Stimulated activated CD4-positive, alpha-beta T cell treated with anti-CD3 and anti-CD28 coated beads, Interleukin-15, amount 100 ng/mL, for 1 hour (primary cell): ENCODE results near the gene WDR70.

Experiments used
- DNase-seq, 2 donors: peaks; one replicate each; pipeline ENCODE4 v3.0.0-alpha.2; 2020; ENCODE audit warnings: low read depth in 1 of 2, low spot score in 1 of 2

The WDR70 gene

DNA sequence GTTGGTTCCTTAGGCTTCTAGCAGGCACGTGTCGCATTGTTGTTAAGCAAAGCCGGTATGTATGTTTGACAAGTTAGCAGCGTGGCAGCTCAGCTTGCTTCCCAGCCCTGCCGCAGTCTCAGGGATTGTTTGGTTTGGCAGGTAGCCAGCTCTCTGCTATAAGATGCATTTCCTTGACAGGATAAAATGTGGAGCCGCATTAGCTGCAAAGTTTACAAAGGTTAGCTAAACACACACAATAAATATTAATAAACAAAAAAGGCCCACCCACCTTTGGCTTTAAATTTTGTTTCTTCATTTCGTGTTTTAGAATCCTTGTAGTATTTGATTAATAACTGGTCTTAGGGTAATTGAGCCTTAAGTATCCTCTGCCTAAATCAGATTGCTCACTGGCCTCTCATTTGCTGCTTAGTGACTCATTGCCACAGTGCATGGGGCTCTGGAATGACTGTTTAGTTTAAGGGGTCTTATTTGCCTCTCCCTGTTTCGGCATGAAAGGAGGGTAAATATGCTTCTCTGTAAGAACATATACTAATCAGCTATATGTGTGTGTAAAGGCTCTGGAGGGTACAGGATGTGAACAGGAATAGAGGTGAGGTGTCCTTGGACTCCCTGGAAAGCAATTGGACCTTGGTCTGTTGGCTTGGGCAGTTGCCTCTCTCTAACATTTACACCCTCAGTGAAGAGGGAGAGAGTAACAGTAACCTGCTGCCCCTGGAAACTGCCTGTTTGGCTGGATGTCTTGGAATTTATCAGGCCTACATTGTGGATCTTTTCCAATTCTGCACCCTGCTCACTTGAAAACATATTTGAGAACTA, 338.7 kb downstream of the WDR70 start:
- DNase-seq: no peak

GRCh38 chr5:37720550-37720952, 341.4 kb downstream of the WDR70 start:
- no peak for DNase-seq

- DNase-seq: no peak
Measured at GRCh38 chr5:37721447-37721871, 342.3 kb downstream of the WDR70 start.

- no peak for DNase-seq
Measured at GRCh38 chr5:37722236-37723161, 343.4 kb downstream of the WDR70 start.

DNA sequence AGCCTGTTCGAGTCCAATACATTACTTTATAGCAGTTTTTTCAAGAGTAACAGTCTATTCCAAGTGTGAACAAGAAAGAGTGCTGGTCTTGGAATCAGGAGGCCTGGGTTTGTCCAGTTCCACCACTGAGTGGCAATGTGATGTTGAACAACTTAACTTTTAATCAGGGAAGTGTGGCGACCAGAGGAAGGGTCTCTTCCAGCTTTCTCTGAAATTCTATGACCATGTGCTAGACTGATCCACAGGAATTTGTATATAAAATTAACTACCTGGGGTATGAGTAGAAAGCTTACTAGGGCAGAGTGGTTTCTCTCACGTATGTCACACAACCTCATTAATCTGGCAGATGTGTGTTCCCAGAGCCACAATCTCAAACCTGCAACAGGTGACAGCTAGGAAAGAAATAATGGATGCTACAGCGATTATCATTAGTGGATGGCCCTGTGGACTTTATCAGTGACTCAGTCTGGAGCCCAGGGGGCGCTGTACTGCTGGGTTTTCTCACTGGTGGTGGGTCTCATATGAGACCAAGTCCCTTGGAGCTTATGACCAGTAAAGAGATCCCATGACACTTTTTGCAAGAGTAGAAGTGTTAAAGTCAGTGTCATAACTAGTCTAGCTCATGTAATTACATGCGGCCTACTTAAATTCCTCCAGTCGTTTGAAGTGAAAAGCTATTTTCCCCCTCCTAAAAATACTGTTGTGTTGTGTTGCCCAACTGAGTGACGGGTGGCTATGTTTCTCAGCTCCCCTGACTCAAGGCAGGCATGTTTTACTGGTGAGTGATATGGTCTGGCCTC, 344.2 kb downstream of the WDR70 start:
- no peak for DNase-seq

DNA sequence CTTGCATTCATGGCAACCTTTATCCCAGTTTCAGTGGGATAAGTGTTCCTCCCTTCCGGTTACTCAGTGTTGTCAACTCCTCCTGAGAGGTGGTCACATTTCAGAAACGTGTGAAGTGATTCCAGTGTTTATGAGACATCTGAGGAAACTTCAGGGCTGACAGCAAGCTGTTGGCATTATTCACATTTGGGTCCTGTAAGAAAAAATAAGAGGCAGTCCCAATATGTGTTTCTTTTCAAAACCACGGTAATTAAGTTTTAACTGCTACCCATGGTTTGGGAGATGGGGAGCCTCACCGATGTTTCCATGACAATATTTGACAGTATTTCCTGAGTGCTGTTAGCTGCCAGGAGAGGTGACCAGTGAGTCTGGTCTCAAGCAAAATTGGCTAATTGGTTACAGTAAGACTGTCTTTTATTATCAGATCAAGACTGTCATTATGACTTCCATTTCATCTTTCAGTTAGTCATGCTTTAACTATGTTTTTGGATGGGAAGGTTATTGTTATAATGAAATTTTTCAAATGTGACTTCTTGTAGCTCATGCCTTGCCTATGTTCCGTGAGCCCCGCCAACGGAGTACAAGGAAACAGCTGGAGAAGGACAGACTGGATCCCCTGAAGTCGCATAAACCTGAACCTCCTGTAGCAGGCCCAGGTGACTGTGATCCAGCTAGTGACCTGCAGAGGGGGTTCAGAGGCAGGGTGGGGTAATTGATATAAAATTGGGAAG, 345.4 kb downstream of the WDR70 start:
- no peak for DNase-seq

DNA sequence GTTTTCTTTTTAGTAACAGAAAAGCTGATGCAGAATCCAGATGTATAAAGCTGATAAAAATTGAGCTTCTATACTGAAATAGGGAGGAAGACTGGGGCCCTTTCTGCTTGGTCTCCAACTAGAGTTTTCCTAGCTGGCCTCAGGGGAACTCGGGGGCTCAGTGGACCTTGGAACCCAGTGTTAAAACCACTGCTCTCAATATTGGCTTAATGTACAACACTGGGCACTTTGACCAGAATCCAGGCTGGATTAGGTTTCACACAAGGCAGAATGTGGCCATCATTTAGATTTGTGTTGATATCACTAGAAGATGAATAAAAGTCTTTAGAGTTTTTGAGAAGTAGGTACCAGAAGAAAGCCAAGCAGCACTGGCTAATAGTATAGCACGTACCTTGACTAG, 346.1 kb downstream of the WDR70 start:
- no peak for DNase-seq

GRCh38 chr5:37727238-37727637, 348.1 kb downstream of the WDR70 start:
- no peak for DNase-seq

DNA sequence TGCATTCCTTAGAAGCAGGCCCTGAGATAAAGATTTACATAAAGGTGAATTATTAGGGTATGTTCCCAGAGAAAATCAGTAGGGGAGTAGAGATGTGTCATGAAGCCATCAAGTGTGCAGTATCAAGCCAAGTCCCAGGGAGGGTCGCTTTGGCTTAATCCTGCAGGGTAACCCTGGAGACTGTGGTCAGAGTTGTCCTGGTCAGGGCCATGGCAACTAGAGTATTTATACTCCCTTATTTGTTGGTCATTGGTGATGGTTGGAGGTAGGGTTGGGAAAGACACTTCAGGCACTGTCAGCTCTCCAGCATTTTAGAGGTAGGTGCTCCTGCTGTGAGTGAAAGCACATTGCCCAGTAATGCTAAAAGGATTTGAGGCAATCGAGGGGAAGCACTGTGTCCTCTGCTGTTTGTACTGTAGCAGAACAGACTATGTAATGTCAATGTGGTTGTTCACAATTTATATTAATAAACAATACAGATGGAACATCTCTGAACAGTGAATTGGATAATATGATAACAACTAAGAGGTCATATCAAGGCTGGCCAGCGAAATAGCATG, 351.9 kb downstream of the WDR70 start:
- no peak for DNase-seq

- no peak for DNase-seq
Measured at GRCh38 chr5:37734114-37734513, 355.0 kb downstream of the WDR70 start.

GRCh38 chr5:37735649-37736347, 356.7 kb downstream of the WDR70 start:
- no peak for DNase-seq

GRCh38 chr5:37736397-37736796, 357.3 kb downstream of the WDR70 start:
- DNase-seq: no peak

GRCh38 chr5:37737326-37738056, 358.4 kb downstream of the WDR70 start:
- DNase-seq: no peak

GRCh38 chr5:37738057-37738691, 359.1 kb downstream of the WDR70 start:
- DNase-seq: no peak

- no peak for DNase-seq
Measured at GRCh38 chr5:37738865-37739488, 359.9 kb downstream of the WDR70 start.

DNA sequence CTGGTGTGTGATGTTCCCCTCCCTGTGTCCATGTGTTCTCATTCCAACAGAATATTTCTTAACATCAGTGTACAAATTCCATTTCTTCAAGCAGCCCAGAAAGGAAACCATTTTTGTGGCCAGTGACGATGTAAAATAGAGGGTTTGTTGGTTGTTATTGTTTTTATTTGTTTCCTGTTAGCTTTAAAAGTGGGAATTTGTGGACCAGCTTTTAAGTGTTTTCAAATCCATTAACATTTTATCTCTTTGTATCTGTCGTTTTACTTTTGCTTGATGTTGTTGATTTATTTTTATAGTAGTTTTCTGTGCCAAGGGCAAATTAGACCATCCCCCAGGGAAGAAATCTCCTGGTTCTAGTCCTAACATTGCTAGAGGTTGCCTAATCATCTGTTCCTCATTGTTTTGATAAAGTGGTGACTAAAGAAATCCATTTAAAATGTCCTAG, 360.7 kb downstream of the WDR70 start:
- no peak for DNase-seq

GRCh38 chr5:37740331-37741066, 361.4 kb downstream of the WDR70 start:
- DNase-seq: no peak
